Stimulated activated CD8-positive, alpha-beta memory T cell treated with anti-CD3 and anti-CD28 coated beads, Interleukin-4, amount 100 ng/mL, for 1 hour (primary cell): Measurements from ENCODE around the gene OPRM1.
"Not testable (repeated sequence)": the region's sequence is repeated elsewhere in the genome, so short reads cannot be mapped to it uniquely, and the experiment has no call there.

Experiments used
- DNase-seq, 2 donors: peaks; one replicate each; pipeline ENCODE4 v3.0.0-alpha.2; 2020; ENCODE audit warnings: low read depth in 2 of 2, low spot score in 1 of 2

OPRM1 gene

DNA sequence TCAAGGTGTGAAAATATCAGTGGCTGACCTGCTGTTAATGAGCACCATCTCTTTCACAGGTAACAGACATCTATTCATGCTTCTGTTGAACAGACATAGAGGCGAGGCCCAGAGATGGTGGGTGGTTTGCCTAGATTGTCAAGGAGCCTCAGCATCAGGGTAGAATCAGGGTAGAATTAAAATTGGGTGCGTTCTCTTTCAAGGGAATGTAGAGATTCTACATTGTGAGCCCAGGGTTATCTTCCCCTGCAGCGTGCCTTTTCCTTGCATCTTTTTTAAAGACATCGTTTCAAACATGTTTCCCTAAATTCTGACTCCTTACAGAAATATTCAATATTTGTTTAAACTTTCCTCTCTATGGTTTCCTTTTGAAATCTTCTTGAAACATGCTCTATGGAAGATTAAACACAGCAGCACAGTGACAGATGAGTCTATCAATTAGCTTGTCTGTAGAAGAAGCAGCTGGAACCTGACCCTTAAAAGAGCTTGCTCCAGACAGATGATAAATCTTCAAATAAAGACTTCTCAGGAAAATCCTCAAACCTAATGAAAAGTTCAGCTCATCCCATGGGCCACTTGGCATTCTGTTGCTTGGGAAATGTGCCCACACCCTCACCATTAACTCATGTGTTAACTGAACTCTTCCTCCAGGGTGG lies 197.7 kb downstream of the OPRM1 start:
- no peak for DNase-seq

DNA sequence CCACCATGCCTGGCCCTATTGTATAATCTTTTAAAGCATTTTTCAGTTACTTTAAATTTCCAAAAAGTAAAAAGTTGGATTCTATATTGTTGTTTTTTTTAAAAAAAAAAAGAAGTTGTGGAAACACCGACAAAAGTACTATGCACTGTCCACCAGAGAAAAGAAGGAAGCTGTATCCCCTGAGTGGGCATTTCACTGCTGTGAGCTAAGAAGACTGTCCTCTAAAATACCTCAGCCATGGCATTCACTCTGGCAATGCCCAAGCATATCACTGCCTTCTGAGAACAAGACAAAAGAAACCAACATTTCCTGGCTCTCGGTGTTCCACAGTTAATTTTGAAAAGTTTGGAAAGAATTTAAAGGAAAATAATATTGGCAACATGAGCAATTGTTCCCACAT lies 199.8 kb downstream of the OPRM1 start:
- no peak for DNase-seq

DNA sequence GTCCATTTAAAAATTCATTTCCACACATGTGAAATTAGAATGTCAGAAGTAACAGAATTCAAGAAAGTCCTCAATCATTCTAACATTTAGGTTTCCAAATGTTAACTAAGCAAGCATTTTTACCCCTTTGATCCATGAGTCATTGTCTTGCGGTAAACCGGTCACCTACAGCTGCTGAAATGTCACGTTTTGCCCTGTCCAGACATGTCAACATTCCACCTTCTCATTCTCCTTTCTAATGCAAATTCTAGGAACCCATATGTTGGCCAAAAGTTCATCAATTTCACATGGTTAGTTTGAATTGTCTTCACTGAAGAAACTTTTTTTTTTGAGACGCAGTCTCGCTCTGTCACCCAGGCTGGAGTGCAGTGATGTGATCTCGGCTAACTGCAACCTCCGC lies 200.4 kb downstream of the OPRM1 start:
- DNase-seq, result no peak

DNA sequence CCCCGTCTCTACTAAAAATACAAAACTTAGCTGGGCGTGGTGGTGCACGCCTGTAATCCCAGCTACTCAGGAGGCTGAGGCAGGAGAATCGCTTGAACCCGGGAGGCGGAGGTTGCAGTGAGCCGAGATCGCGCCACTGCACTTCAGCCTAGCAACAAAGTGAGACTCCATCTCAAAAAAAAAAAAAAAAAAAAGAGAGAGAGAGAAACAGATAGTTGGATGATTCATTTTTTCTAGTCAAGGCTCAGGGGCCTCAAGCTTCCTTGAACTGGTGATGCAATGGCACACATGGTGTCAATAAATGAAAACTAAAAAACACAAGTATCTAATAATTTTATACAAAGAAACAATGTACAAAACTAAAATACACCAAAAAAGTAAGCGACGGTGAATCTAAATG lies 202.0 kb downstream of the OPRM1 start:
- not testable (repeated sequence) for DNase-seq

DNA sequence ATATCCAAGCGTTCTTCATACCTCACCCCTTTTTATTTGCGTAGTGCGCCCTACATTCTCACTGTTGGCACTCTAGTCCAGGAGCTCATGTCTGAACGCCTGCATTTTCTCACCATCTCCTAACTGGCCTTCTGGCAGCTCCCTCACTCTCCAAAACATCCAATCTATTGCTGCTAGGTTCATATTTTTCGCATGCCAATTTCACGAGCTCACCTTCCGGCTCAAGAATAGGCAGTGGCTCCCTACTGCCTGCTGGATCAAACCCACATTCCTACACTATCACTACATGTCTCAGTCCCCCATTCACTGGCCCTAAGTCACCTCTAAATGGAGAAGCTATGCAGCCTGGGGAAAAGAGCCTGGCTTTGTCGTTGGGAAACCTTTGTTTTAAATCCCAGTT lies 202.5 kb downstream of the OPRM1 start:
- DNase-seq, result no peak

DNA sequence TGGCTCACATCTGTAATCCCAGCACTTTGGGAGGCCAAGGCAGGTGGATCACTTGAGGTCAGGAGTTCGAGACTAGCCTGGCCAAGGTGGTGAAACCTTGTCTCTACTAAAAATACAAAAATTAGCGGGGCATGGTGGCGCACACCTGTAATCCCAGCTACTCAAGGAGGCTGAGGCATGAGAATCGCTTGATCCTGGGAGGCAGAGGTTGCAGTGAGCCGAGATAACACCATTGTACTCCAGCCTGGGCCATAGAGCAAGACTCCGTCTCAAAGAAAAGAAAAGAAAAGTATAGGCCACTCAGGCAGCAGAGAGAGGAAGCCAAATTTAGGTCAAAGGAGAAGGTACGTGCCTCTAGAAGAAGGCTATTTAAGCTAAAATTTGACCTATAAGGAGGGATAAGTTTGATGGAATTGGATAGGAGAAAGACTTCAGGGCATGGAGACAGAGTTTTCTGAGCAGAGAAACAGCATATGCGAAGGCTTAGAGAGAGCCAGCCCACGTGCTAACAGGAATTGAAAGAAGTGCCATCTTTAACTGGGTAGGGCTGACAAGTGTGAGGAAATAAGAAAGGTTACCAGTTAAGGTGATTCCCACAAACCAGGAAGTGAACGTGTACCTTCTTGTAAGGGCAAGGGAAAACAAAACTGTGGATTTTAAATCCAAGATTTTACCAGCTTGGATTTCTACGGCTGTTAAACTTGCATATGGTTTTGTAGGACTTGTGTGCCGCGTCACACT lies 203.7 kb downstream of the OPRM1 start:
- no peak for DNase-seq

DNA sequence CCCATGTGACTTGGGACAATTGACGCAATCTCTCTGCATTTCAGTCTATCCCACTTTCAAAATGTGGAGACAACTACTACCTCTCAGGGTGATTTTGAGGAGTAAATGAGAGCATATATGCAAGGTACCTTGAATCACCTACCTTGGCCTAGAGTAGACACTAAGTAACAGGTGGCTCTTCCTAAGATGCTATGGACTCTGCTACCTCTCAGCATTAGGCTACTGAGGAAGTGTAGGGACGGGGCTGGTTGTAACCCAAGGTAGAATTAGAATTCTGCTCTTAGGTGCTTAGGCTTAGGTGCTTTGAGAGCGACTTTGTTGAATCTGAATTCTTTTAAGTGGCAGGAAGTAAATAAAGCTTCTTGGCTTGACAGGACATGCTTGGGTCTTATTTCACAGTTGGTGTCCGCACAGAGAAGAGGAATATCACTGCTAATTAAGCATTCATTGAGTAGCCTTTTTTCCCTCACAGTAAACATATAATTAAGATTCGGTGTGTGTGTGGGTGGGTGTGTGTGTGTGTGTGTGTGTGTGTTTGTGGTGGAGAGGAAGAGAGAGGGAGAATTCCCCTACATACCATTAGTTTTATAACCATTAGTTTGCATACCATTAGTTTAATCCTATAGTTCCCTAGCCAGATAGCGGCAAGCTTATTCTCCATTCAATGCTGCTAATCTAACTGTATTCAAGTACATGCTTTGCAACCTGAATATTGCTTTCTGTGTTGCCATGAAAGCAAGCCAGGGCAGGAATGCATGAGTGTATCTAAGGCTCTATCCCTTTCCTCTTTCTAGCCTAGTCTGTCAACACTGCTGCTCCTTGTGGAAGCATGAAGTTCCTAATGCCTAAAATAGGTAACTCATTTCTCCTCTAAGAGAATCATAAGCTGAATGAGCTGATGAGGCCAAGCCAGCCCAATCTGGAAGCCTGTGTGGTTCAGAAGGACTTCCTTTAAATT lies 205.0 kb downstream of the OPRM1 start:
- DNase-seq, result no peak

DNA sequence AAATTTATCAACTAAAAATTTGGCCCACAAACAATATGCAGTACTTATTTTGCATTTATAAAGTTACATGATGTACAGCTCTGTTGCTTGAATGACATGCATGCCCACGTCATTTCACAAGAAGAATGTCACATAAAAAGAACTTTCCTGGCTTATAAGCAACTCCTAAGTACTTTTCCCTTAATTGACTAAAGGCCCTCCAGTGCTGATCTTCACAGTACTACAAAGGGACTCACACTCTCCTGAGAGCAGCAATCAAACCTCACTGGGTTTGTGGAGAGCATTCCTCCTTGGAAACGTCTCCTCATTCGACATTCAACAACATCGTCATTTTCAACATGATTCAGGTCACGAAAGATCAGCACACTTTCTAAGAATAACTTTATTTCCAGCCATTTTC lies 206.5 kb downstream of the OPRM1 start:
- no peak for DNase-seq

DNA sequence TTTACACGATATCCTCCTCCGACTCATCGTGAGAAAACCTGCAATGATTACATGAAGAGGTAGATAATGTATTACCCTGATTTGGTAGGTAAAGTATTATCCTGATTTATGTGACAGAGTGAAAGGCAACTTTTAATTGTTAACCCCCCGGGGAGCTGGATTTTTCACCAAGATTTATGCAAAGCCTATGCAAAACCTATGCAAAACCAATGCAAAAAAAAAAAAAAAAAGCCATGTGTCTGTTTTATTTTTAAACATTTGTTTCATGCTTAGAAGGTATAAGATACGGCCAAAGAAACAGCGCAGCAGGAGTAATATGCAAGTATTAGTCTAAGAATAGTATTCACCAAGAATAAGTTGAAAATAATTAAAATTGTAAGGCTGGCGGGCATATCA lies 207.7 kb downstream of the OPRM1 start:
- DNase-seq, result no peak

DNA sequence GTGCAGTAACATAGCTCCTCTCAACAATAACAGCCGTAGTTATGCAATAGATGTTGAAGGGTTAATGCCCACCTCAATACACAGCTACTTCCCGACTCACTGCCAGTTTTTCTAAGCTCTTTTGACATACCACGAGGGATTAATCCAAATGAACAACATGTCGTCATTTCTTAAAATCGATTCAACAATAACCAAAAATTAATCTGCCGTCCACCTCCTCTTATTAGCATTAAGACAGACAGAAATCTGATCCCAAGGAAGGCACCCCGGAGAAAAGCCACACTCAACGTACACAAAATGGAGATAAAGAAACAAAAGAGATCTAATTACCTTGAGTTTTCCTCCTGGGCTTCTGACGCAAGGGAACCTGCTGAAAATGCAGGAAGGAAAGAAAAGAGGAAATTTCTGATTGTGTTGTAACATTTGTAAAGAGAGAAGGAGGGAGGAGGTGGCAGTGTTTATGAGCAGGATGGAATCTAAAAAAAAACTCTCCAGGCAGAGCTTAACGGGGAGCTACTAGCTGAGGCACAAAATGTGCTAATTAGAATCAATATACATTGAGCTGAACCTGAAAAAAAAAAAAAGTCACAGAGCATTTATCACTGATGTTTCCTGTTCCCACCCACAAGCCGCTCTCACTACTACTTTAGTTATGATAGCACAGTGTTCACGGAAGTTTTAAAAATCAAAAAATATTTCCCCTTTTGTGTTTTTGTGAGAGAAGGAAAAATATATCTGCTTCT lies 208.2 kb downstream of the OPRM1 start:
- no peak for DNase-seq

DNA sequence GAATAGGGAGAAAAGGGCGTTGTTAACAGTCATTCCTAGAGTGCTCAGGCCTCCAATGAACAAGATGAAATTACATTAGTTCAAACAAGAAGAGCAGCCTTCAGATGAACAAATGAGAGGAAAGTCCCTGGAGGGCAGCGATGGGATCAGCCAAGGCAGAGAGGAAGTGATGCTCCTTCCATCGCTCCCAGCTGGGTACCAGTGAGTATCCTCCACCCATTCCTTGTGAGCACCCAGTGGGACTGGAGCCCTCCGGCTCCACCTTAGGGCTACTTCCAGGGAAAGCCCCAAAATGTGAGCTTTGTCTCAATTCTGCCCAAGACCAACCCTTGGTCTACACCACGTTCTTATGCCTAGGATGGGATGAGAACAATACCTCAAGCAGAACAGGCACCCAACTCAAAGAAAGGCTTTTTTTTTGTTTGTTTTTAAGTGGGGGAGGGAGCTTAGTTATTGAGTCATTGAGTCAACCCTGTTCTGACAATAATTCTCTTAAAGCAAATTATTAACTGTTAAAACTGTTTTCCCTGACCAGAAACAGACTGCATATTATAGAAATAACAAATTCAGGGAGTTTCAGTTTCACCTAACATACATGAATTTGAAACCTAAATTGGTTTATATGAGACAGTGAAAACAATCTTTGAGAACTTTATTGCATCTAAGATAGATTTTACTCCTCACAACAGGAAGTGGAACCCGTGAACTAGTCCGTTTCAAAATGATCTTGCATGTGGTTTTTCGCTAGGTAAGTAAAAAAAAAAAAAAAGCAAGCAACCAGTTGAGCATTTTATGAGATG lies 210.7 kb downstream of the OPRM1 start:
- no peak for DNase-seq

DNA sequence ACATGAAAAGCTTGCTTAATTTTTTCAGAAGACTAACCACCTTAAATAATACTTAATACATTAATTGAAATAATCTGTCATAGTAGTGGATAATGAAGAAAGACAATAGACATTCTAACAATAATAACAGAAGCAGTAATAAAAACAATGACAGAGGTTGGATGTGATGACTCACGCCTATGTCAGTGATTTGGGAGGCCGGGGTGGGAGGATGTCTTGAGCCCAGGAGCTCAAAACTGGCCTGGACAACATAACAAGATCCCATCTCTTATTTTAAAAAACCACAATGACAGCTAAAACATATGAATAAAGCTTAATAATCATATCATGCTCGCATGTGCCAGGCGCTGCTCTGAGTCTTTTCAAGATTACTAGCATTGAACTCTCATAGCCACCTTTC lies 212.1 kb downstream of the OPRM1 start:
- DNase-seq, result no peak

DNA sequence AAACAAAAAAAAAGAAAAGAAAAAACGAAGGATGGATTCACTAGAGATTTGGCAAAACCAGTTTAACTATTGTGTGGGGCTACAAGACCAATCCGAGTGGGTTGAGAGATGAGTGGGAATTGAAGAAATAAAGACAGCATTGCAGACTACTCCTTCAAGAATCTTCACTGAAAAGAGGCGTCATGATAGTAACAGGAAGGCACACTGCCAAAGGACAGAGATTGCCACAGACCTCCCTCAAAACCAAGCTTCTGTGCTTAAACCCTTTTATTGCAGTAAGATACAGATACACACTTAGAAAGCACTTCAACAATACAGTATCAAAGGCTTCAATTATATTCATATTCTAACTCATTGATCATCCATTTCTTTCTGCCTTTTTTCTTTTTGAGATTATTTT lies 213.6 kb downstream of the OPRM1 start:
- DNase-seq, result no peak

DNA sequence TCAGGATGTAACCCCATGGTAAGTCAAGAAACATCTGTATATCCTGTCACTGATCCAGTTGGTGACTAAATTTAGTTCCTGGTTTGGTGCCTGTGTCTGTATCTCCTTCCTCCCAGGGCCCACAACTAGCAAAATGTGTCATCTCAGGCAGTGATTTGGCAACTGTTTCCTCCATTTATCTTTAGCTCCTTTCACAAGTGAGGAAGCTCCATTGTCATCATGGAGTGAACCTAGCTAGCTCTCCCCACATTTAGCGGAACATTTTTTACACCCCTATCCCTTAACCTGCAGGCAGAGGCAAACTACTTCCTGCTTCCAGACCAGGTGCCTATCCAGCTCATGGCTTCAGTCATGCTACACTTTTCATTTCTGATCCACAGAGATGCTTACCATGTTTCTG lies 218.0 kb downstream of the OPRM1 start:
- DNase-seq, result no peak

DNA sequence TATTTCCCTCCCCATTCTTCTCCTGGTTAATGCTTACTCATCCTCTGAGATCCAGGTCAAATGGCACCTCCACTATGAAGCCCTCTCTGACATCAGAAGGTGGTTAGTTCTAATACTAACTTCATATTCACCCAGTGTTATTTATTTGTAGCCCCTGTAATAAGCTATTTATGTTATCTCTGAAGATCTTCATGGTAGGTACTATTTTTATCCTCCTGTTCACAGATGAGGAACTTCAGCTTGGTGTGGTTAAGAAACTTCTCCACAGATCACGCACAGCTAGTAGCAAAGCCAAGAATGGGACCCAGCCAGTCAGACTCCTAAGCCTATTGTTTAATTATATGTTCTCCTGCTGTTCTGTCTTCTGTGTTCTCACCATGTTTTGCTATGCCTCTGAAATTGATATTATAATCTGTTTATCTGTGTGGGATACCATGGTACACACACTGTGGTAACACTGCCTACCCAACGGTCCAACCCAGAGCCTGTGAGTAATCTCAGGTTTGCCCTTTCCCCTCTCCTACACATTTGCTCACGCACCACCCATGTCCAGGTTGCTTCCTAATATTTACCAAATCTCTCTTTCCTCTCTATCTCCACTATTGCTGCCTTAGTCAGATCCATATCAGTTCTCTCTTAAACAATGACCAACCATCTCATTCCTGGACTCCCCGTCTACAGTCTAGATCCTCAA lies 219.2 kb downstream of the OPRM1 start:
- DNase-seq, result no peak

DNA sequence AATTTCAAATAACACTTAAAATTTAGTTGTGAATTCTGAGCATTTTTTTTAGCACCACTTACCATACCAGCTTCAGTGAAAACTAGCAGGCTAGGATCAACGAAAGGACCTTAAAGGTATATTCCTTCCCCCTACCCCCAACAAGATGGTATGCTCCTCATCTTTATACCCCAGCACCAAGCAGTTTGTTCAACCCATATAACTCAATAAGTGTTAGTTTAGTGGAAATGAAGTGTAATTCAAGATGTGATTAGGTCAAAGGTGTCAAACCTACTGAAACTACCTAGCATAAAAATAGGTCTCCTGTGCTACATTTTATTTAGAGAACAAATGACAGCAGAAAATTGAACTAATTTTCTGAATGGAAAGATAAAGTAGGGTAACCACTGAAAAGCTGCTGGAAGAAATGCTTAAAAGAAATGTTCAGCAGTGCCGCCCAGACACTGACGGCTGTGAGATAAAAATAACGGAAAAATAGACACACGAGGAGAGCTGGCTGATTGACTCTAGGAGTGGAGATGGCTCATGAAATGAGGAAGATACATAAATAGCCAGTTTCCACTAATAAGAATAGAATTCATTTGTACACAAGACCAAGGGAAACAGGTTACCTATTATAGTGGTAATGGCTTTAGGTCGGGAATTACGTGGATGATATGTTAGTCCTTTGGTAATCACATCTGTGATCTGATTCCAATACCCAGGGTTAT lies 222.8 kb downstream of the OPRM1 start:
- no peak for DNase-seq

DNA sequence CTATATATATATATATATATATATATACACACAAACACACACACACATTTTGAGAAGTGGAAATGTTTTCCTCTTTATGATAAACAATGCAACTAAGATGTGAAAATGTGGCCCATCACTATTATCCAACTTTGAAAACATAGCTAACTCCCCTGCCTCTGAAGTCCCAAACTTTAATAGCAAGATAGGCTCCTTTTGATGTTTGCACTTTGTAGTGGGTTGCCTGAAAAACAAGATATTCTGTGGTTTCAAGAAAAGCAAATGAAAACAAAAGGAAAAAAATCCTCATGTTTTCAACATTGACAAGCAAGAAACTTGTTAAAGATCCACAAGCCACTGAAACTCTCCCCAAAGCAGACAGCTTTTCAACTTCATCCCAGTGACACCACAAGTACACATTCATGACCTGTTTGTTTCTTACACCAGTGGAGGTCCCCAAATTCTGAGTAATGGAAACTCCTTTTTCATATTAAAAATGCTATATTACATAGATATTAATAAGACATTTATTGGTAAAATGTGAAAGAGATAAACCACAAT lies 227.6 kb downstream of the OPRM1 start:
- no peak for DNase-seq

DNA sequence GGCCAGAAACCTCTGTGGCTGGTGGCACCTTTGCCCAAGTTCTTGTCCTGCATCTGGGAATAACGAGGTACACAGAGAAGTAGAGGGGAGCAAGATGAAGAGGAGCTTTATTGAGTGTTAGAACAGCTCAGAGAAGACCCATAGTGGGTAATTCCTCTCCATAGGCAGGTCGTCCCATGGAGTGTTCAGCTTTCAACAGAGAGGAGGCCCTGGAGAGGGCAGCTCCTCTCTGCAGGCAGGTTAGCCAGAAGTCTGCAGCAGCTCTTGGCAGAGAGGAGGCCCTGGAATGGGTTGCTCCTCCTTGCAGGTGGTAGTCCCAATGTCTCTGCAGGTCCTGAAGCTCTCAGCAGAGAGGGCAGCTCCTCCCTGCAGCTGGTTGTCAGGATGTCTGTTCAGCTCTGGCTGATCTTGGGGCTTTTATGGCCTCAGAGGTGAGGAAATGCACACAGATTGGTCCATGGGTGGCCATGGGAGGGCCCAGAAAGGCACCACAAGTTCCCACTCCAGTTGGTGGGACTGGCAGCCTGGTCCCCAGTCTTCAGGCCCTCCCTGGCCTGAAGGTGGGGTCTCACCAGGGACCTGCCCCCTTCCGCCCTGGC lies 228.6 kb downstream of the OPRM1 start:
- DNase-seq, result no peak

DNA sequence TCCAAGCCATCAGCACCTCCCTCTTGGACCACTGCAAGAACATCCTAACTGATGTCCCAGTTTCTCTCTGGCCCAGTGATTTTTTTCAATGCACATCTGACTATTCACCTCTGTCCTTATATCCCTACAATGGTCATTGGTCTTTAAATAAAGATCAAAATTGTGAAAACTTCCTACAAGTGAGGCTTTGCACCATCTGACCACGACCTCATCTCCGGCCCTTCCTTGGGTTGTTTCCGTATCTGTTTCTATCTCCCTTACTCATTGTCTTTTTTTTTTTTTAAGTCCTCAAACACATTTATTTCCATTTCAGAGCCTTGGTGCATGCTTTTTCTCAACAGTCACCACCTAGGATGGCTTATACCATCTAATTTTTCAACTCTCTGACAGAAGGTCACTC lies 229.4 kb downstream of the OPRM1 start:
- DNase-seq, result no peak
